ENCODE measurements around the gene PHF20.

PHF20 gene

GRCh38 chr20:35732644-35732982 lies 39.2 kb upstream of the PHF20 start:
- no peak overlapping the region for H3K27ac ChIP-seq
- TF ChIP-seq, protein P1, sequence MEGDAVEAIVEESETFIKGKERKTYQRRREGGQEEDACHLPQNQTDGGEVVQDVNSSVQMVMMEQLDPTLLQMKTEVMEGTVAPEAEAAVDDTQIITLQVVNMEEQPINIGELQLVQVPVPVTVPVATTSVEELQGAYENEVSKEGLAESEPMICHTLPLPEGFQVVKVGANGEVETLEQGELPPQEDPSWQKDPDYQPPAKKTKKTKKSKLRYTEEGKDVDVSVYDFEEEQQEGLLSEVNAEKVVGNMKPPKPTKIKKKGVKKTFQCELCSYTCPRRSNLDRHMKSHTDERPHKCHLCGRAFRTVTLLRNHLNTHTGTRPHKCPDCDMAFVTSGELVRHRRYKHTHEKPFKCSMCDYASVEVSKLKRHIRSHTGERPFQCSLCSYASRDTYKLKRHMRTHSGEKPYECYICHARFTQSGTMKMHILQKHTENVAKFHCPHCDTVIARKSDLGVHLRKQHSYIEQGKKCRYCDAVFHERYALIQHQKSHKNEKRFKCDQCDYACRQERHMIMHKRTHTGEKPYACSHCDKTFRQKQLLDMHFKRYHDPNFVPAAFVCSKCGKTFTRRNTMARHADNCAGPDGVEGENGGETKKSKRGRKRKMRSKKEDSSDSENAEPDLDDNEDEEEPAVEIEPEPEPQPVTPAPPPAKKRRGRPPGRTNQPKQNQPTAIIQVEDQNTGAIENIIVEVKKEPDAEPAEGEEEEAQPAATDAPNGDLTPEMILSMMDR (IDR thresholded peaks at IDR 0.05) = no peak
- H3K36me3 ChIP-seq = peaks cover 98 to 100% (median 99%) of the 10 kb centered on the region in 3 donors
- H3K9me3 ChIP-seq = no peaks in the 10 kb centered on the region
- H3K27me3 ChIP-seq = no peaks in the 10 kb centered on the region
- intact Hi-C loops (cut with DNase I; ENCODE audit: low total_unique reads) = no loop called here
- no peak for DNase-seq
- H3K4me3 ChIP-seq = no peak overlapping the region
- peaks cover 0 to 92% (median 56%) of the 10 kb centered on the region in 4 donors for H3K4me1 ChIP-seq

DNA sequence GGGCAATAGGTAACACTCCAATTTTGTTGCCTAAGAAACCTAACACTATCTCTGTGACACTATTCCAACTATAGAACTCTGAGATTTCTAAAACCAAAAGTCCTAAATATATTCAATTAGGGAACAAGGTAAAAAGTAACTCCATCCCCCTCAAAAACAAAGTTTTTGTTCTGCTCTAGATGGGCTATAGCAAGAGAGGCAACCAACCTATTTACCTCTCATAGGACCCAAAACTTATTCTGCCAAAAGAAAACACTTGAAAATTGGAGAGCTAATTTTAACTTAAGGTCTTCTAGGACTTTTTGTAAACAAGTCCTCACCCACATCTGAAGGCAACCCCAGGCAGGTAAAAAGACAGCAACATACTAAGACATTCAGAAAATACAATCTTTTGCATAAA lies 37.4 kb upstream of the PHF20 start:
- Histone ChIP-seq H3K27ac (no peak overlapping the region), H3K4me1 (peaks cover 5 to 100% (median 63%) of the 10 kb centered on the region in 4 donors), H3K4me3 (no peak overlapping the region), H3K36me3 (peaks cover 97 to 100% (median 98%) of the 10 kb centered on the region in 3 donors), H3K9me3 (no peaks in the 10 kb centered on the region), H3K27me3 (no peaks in the 10 kb centered on the region)
- DNase-seq = no peak
- TF ChIP-seq, protein P1 (IDR thresholded peaks at IDR 0.05) = no peak
- intact Hi-C loops (cut with DNase I; ENCODE audit: low total_unique reads) = no loop called here

DNA sequence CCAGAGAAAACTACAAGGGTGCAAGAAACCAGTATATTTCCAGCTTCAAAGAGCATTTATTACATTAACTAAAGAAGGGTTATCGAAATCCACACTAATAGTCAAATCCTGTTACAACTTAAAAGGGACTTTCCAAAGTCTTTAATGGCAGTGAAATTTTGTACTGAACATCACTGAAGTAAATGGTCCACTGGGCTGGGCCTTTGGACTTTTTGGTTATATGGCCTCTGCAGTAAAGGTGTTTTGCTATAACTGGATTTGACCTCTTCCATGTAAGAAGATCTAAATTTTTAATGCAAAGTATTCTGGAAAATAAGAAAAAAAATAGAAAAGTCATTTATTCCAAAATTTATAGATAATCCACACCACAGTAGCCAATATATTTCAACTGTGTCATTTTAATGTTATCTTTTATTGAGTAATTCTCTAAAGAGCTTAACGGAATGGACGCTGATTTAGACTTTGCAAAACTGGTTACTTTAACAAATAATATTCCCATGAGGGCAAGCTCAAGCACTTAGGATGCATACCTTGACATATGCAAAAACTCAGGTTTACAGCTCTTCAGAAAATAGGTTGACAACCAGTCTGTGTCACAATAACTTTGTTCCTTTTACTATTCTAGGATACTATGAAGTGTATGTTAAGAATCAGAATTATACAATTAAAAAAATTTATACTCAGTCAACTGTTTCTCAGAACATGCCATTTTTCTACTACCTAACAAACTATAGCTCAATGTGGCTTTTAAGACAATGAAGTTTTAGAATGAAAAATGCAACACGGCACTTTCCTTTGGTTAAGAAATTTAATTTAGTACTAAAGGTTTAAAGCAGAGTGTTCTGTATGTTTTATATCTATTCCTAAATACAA lies 36.8 kb upstream of the PHF20 start:
- TF ChIP-seq, protein P1 (IDR thresholded peaks at IDR 0.05) = no peak
- intact Hi-C loops (cut with DNase I; ENCODE audit: low total_unique reads) = no loop called here
- H3K36me3 ChIP-seq = peaks cover 98 to 99% (median 98%) of the 10 kb centered on the region in 3 donors

GRCh38 chr20:35735826-35736470 lies 35.9 kb upstream of the PHF20 start:
- Histone ChIP-seq H3K36me3 (peaks cover 89 to 95% (median 95%) of the 10 kb centered on the region in 3 donors), H3K9me3 (no peaks in the 10 kb centered on the region), H3K4me1 (peaks cover 5 to 98% (median 60%) of the 10 kb centered on the region in 4 donors), H3K27me3 (no peaks in the 10 kb centered on the region), H3K27ac (no peak overlapping the region), H3K4me3 (no peak overlapping the region)
- TF ChIP-seq, protein P1 (IDR thresholded peaks at IDR 0.05) = no peak
- intact Hi-C loops (cut with DNase I; ENCODE audit: low total_unique reads) = no loop called here
- DNase-seq = no peak

More for the DNA sequence above, 36.8 kb upstream of the PHF20 start:
- no peaks in the 10 kb centered on the region for H3K27me3 ChIP-seq
- no peaks in the 10 kb centered on the region for H3K9me3 ChIP-seq
- H3K27ac ChIP-seq = no peak overlapping the region
- DNase-seq = no peak
- peaks cover 5 to 100% (median 65%) of the 10 kb centered on the region in 4 donors for H3K4me1 ChIP-seq
- H3K4me3 ChIP-seq = no peak overlapping the region

DNA sequence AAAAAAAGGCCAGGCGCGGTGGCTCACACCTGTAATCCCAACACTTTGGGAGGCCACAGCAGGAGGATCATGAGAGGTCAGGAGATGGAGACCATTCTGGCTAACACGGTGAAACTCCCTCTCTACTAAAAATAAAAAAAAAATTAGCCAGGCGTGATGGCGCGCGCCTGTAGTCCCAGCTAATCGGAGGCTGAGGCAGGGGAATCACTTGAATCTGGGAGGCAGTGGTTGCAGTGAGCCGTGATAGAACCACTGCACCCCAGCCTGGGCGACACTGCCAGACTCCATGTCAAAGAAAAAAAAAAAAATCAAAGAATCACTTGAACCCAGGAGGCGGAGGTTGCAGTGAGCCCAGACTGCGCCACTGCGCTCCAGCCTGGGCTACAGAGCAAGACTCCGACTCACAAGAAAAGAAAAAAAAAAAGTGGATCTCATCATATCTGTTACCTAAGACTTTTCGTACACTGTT lies 33.9 kb upstream of the PHF20 start:
- H3K4me3 ChIP-seq = no peak overlapping the region
- intact Hi-C loops (cut with DNase I; ENCODE audit: low total_unique reads) = no loop called here

More for the DNA sequence above, 33.9 kb upstream of the PHF20 start:
- Histone ChIP-seq H3K4me1 (peaks cover 5 to 80% (median 52%) of the 10 kb centered on the region in 4 donors), H3K36me3 (peaks cover 70 to 76% (median 76%) of the 10 kb centered on the region in 3 donors), H3K9me3 (no peaks in the 10 kb centered on the region), H3K27ac (peak overlapping the region in 1 of 2 donors; percentile 99), H3K27me3 (no peaks in the 10 kb centered on the region)
- TF ChIP-seq, protein P1 (IDR thresholded peaks at IDR 0.05) = no peak
- no peak for DNase-seq
